Neural progenitor cell (in vitro differentiated cells): ENCODE data around the gene PBX4. TPM values are rescaled to one million over a fixed set of nuclear protein-coding genes. Genes with fewer than 3 reads are reported as not detected.

Source experiments
- DNase-seq: peaks from one replicate; pipeline ENCODE4 v3.0.0-alpha.2; 2016; ENCODE audit warnings: low spot score
- H2AFZ ChIP-seq: fragments of 200-600 bp; sonication (generic); replicated peaks from 2 replicates; pipeline ENCODE4 v1.6.1; 2016; ENCODE audit warnings: antibody characterized with exemption
- H3F3A ChIP-seq: fragments of 200-600 bp; sonication (generic); 2 replicates; pipeline ENCODE4 v1.6.1; 2016; ENCODE audit warnings: antibody characterized with exemption, low read depth
- H3K27ac ChIP-seq: fragments of 200-600 bp; sonication (generic); 2 replicates; pipeline ENCODE4 v1.5.1; 2016; ENCODE audit warnings: mild to moderate bottlenecking
- H3K27me3 ChIP-seq: fragments of 200-600 bp; sonication (generic); 2 replicates; pipeline ENCODE4 v1.6.1; 2016; ENCODE audit warnings: mild to moderate bottlenecking, moderate library complexity
- H3K36me3 ChIP-seq: fragments of 200-600 bp; sonication (generic); 2 replicates; pipeline ENCODE4 v1.5.1; 2016
- H3K4me1 ChIP-seq: fragments of 200-600 bp; sonication (generic); 2 replicates; pipeline ENCODE4 v1.6.1; 2016; ENCODE audit warnings: mixed run types
- H3K4me2 ChIP-seq: fragments of 200-600 bp; sonication (generic); 2 replicates; pipeline ENCODE4 v1.6.1; 2016
- H3K4me3 ChIP-seq: fragments of 200-600 bp; sonication (generic); 2 replicates; pipeline ENCODE4 v1.5.1; 2016
- H3K79me2 ChIP-seq: fragments of 200-600 bp; sonication (generic); 2 replicates; pipeline ENCODE4 v1.6.1; 2016; ENCODE audit warnings: low read depth
- H3K9ac ChIP-seq: fragments of 200-600 bp; sonication (generic); 2 replicates; pipeline ENCODE4 v1.6.1; 2016
- H3K9me3 ChIP-seq: fragments of 200-600 bp; sonication (generic); 2 replicates; pipeline ENCODE4 v1.5.1; 2016; ENCODE audit warnings: low read depth
- H4K20me1 ChIP-seq: fragments of 200-600 bp; sonication (generic); 2 replicates; pipeline ENCODE4 v1.6.1; 2016; ENCODE audit warnings: low read depth
- H3K27ac Mint-ChIP-seq: 3 replicates; pipeline ENCODE4 v1.8.0; 2021; ENCODE audit warnings: mixed read lengths
- H3K27me3 Mint-ChIP-seq: 2 replicates; pipeline ENCODE4 v1.8.0; 2022; ENCODE audit warnings: low read depth, mild to moderate bottlenecking, inconsistent platforms, moderate library complexity, mixed read lengths; ENCODE audit not compliant: insufficient read depth
- H3K36me3 Mint-ChIP-seq: 3 replicates; pipeline ENCODE4 v1.8.0; 2021; ENCODE audit warnings: mixed read lengths
- H3K4me1 Mint-ChIP-seq: 3 replicates; pipeline ENCODE4 v1.8.0; 2021; ENCODE audit warnings: mixed read lengths
- H3K4me3 Mint-ChIP-seq: 3 replicates; pipeline ENCODE4 v1.8.0; 2021; ENCODE audit warnings: mild to moderate bottlenecking, moderate library complexity, mixed read lengths
- H3K9me3 Mint-ChIP-seq: 3 replicates; pipeline ENCODE4 v1.8.0; 2020; ENCODE audit warnings: mixed read lengths
- EZH2 ChIP-seq: fragments of 200-600 bp; sonication (generic); IDR thresholded peaks from 2 replicates; pipeline ENCODE4 v1.6.1; 2017; ENCODE audit warnings: antibody characterized with exemption, mild to moderate bottlenecking, moderate library complexity
- EZH2phosphoT487 ChIP-seq: fragments of 200-600 bp; sonication (generic); IDR thresholded peaks from 2 replicates; pipeline ENCODE4 v1.6.1; 2017; ENCODE audit warnings: antibody characterized with exemption
- total RNA-seq: library from RNA; depleted of rRNA; stranded (reverse); fragments of >200 nt; gene quantifications from 2 replicates; pipeline ENCODE4 v1.2.3, GENCODE V29; 2015; ENCODE audit warnings: low replicate concordance
- TF ChIP-seq, protein P1 (sequence below): fragments of 200-600 bp; sonication (generic); IDR thresholded peaks from 2 replicates; pipeline ENCODE4 v1.5.1; 2017; ENCODE audit warnings: antibody characterized with exemption, mild to moderate bottlenecking

The PBX4 gene
- total RNA-seq, 1 donor from 2014 or later, result 3.2 TPM

DNA sequence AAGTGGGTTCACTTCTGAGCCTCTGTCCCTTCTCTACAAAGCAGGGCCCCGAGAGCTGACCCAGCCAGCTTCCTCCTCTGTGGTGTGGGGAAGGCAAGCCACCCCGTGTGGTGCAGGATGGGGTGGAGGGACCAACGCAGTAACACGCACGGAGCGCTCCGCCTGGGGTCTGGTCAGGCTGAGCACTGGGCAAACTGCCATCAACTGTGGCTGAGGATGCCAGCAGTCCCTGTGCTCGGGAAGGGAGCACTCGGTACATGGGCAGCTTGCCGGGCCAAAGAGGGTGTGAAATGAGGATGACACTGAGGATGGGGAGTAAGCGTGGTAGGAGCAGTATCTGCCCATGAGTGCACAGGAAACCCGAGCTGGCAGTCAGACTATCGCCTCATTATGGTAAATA, 32.6 kb upstream of the PBX4 start:
- Histone ChIP-seq H3K27ac (no peak overlapping the region), H3K27me3 (no peaks in the 10 kb centered on the region), H3K4me2 (no peak overlapping the region), H3K79me2 (no peaks in the 10 kb centered on the region), H4K20me1 (no peaks in the 10 kb centered on the region), H2AFZ (no peak overlapping the region), H3F3A (no peaks in the 10 kb centered on the region), H3K4me1 (no peaks in the 10 kb centered on the region), H3K36me3 (no peaks in the 10 kb centered on the region), H3K9me3 (no peaks in the 10 kb centered on the region), H3K4me3 (no peak overlapping the region), H3K9ac (no peak overlapping the region)
- Mint-ChIP-seq H3K9me3 (no peaks in the 10 kb centered on the region), H3K27ac (no peak overlapping the region), H3K36me3 (peaks cover 30% of the 10 kb centered on the region), H3K4me1 (no peaks in the 10 kb centered on the region), H3K4me3 (no peak overlapping the region), H3K27me3 (peaks cover 4% of the 10 kb centered on the region)
- TF ChIP-seq EZH2 (no peak), EZH2phosphoT487 (no peak)
- TF ChIP-seq, protein P1, sequence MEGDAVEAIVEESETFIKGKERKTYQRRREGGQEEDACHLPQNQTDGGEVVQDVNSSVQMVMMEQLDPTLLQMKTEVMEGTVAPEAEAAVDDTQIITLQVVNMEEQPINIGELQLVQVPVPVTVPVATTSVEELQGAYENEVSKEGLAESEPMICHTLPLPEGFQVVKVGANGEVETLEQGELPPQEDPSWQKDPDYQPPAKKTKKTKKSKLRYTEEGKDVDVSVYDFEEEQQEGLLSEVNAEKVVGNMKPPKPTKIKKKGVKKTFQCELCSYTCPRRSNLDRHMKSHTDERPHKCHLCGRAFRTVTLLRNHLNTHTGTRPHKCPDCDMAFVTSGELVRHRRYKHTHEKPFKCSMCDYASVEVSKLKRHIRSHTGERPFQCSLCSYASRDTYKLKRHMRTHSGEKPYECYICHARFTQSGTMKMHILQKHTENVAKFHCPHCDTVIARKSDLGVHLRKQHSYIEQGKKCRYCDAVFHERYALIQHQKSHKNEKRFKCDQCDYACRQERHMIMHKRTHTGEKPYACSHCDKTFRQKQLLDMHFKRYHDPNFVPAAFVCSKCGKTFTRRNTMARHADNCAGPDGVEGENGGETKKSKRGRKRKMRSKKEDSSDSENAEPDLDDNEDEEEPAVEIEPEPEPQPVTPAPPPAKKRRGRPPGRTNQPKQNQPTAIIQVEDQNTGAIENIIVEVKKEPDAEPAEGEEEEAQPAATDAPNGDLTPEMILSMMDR, result no peak
- no peak for DNase-seq

DNA sequence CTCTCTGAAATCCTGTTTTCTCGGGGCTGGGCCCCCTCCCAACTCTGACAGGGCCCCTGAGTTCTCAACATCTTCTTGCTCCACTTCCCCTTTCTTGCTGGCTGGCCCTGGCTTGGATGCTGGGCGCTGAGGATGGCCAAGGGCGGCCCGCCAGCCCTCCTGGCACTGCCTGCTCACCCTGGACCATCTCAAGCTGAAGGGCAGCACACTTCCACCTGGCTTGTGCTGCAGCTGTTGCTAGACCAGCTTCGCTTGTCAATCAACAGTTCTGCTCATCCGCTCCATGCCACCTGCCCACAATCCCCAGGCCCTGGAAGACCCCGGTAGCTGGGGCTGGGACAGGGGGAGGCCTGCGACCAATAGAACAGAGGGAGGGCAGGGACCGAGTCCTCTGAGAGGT, 31.8 kb upstream of the PBX4 start:
- Mint-ChIP-seq H3K36me3 (peaks cover 29% of the 10 kb centered on the region), H3K27ac (no peak overlapping the region), H3K27me3 (peaks cover 2% of the 10 kb centered on the region), H3K4me3 (no peak overlapping the region), H3K4me1 (no peaks in the 10 kb centered on the region), H3K9me3 (no peaks in the 10 kb centered on the region)
- DNase-seq, result no peak
- Histone ChIP-seq H3K9me3 (no peaks in the 10 kb centered on the region), H4K20me1 (no peaks in the 10 kb centered on the region), H3K79me2 (no peaks in the 10 kb centered on the region), H3K36me3 (no peaks in the 10 kb centered on the region), H3K4me3 (no peak overlapping the region), H3K4me1 (no peaks in the 10 kb centered on the region), H2AFZ (no peak overlapping the region), H3K27me3 (no peaks in the 10 kb centered on the region), H3K4me2 (no peak overlapping the region), H3F3A (no peaks in the 10 kb centered on the region), H3K27ac (no peak overlapping the region), H3K9ac (no peak overlapping the region)
- TF ChIP-seq EZH2phosphoT487, result no peak
- TF ChIP-seq, protein P1, result no peak
- no peak for TF ChIP-seq EZH2

DNA sequence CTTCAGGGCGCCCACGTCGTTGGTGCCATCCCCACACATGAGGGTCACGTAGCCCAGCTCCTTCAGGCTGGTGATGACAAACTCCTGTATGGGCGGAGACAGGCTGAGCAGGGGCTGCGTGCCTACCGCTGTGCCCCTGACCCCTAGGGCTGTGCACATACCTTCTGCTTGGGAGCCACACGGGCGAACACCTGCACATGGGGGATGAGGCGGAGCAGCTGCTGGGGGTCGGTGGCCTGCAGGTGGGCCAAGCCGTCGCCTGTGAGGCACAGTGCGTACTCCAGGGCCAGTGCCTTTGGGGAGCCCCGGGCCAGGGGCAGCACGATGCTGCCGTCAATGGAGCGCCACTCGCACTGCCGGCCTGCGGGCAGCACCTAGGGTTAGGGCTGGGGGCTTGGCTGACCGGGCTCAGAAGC, 31.1 kb upstream of the PBX4 start:
- no peaks in the 10 kb centered on the region for H3K79me2 ChIP-seq
- TF ChIP-seq EZH2 (no peak), EZH2phosphoT487 (no peak)
- TF ChIP-seq, protein P1, result no peak
- H3K9ac ChIP-seq, result no peak overlapping the region
- no peak overlapping the region for H3K27ac ChIP-seq
- no peaks in the 10 kb centered on the region for H3K9me3 Mint-ChIP-seq
- no peaks in the 10 kb centered on the region for H4K20me1 ChIP-seq
- peaks cover 29% of the 10 kb centered on the region for H3K36me3 Mint-ChIP-seq
- H3K4me1 ChIP-seq, result no peaks in the 10 kb centered on the region
- H2AFZ ChIP-seq, result no peak overlapping the region
- DNase-seq, result no peak
- H3K27ac Mint-ChIP-seq, result no peak overlapping the region
- peak overlapping the region; percentile 71 for H3K4me3 Mint-ChIP-seq
- no peak overlapping the region for H3K4me2 ChIP-seq
- H3K27me3 Mint-ChIP-seq, result peaks cover 2% of the 10 kb centered on the region
- H3K27me3 ChIP-seq, result no peaks in the 10 kb centered on the region
- H3K4me3 ChIP-seq, result no peak overlapping the region
- H3K9me3 ChIP-seq, result no peaks in the 10 kb centered on the region
- H3K36me3 ChIP-seq, result no peaks in the 10 kb centered on the region
- H3F3A ChIP-seq, result peaks cover 7% of the 10 kb centered on the region
- H3K4me1 Mint-ChIP-seq, result no peaks in the 10 kb centered on the region

GRCh38 chr19:19649155-19649554, 30.7 kb upstream of the PBX4 start:
- Histone ChIP-seq H3K27me3 (no peaks in the 10 kb centered on the region), H3K79me2 (no peaks in the 10 kb centered on the region), H3K4me3 (no peak overlapping the region), H2AFZ (no peak overlapping the region), H3K36me3 (no peaks in the 10 kb centered on the region), H3K4me1 (no peaks in the 10 kb centered on the region), H3K9me3 (no peaks in the 10 kb centered on the region), H4K20me1 (peaks cover 3% of the 10 kb centered on the region), H3K27ac (no peak overlapping the region), H3F3A (peaks cover 11% of the 10 kb centered on the region), H3K9ac (no peak overlapping the region), H3K4me2 (no peak overlapping the region)
- H3K27me3 Mint-ChIP-seq, result no peaks in the 10 kb centered on the region
- H3K4me3 Mint-ChIP-seq, result peak overlapping the region; percentile 71
- H3K36me3 Mint-ChIP-seq, result peaks cover 29% of the 10 kb centered on the region
- no peaks in the 10 kb centered on the region for H3K9me3 Mint-ChIP-seq
- H3K27ac Mint-ChIP-seq, result no peak overlapping the region
- DNase-seq, result no peak
- H3K4me1 Mint-ChIP-seq, result no peaks in the 10 kb centered on the region
- TF ChIP-seq, protein P1, result no peak
- TF ChIP-seq EZH2phosphoT487 (no peak), EZH2 (no peak)
